ENCODE results near the gene UTP25. TPM values are rescaled to one million over a fixed set of nuclear protein-coding genes. Genes with fewer than 3 reads are reported as not detected.

The UTP25 gene
- total and polyA plus RNA-seq, 2 of the 4 experiments (the other 2 are of a cell fraction), result 7.1 to 17.4 TPM

DNA sequence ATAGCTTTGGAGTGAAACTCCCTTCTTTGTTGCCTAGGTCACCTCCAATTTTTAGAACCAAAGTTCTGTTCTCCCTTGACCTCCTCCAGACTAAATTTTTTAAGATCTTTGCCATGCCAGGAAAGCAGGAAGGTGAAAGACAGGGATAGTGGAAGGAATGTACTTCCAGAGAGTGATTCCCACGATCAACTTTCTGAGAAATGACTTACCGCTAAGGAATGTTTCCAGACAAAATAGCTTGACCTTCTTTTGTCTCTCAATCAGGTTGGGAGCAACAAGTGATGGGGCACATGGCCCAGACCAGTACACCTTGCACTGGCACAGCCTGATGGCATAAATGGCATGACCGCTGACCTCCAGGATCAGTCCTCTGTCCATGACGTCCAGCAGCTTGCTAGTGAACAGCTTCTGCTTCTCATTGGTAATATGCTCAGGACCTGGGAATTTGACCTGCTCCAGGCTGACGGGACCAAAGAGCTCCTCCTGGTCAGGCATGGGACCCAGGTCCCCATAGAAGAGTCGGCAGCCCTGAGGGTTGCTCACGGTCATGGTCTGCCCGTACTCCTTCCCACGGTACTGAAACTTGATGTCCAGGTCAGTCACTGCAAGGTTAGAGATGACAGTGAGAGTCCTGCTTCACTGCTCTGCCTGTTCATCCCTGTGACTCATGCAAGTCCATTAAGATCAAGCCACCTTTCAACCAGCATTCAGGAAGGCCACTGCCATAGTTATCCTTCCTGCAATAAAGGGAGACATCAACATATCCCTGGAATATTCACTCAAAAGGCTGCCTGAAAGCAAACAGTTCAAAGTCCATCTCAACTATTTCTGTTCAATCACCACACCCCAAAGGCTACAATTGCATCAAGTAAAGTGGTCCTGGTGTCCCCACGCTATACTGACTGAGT lies 37.2 kb upstream of the UTP25 start:
- H3K4ac ChIP-seq (ENCODE audit: low read depth, low read length), result no peak overlapping the region
- 81% methylated on average over 4 of the region's 10 CpGs; no CpG with 5 or more reads in 1 of the 2 experiments for WGBS, 2 experiments (ENCODE audit: extremely low coverage in 2 of 2, insufficient read length in 1 of 2)
- BruUV-seq (replicated peaks), result no TSS peak
- H4K91ac ChIP-seq (ENCODE audit: insufficient read depth, low read depth, low read length), result no peak overlapping the region
- H3K18ac ChIP-seq (ENCODE audit: low read depth, low read length), result no peak overlapping the region
- dilution Hi-C loops (cut with HindIII; ENCODE audit: low sequenced_read_pairs, unreplicated experiment) (no loop called here), in situ Hi-C loops (cut with MboI; ENCODE audit: low sequenced_read_pairs) (no loop called here), intact Hi-C loops (cut with micrococcal nuclease) (no loop called here)
- ATAC-seq (ENCODE audit: low read depth) (no peak), DNase-seq (peak; percentile 6)
- no peak overlapping the region for H3K27ac ChIP-seq (ENCODE audit: insufficient read depth, low read length)
- no peak overlapping the region for H4K5ac ChIP-seq (ENCODE audit: low read depth, low read length)
- H2BK5ac ChIP-seq (ENCODE audit: low read depth, low read length, poor library complexity, severe bottlenecking), result no peak overlapping the region
- no peak overlapping the region; the same call in 1 of the 2 replicates for H3K14ac ChIP-seq (replicated peaks; ENCODE audit: low read depth, low read length)
- H3K4me2 ChIP-seq (ENCODE audit: low read depth, low read length), result no peak overlapping the region
- 0 out of 2 replicates have a peak, but pooled peaks cover 3% of the 10 kb centered on the region for H3K9me1 ChIP-seq (ENCODE audit: insufficient read depth, low read length)
- no peak overlapping the region for H2BK15ac ChIP-seq (ENCODE audit: low read depth, low read length)
- H4K20me1 ChIP-seq (ENCODE audit: insufficient read depth, low read length), result no peaks in the 10 kb centered on the region
- H2BK120ac ChIP-seq (ENCODE audit: low read depth, low read length), result no peak overlapping the region
- H3K36me3 ChIP-seq (ENCODE audit: control insufficient read depth, insufficient read depth, low read length), result no peaks in the 10 kb centered on the region
- no peak overlapping the region for H3K4me3 ChIP-seq (ENCODE audit: insufficient read depth, low read depth, low read length)
- H3K27me3 ChIP-seq (ENCODE audit: control insufficient read depth, insufficient read depth, low read length), result peaks cover 6% of the 10 kb centered on the region; the same call in 1 of the 2 replicates
- CTCF ChIA-PET, result no interaction called here
- no peak overlapping the region for H3K23ac ChIP-seq (ENCODE audit: low read depth, low read length)
- no peaks in the 10 kb centered on the region for H3K9me3 ChIP-seq (ENCODE audit: control insufficient read depth, insufficient read depth, low read length)
- no peak overlapping the region for H2BK20ac ChIP-seq (ENCODE audit: low read depth, low read length)
- H2AK9ac ChIP-seq (replicated peaks; ENCODE audit: low read depth, low read length, poor library complexity), result no peak overlapping the region
- no peak overlapping the region for H2AK5ac ChIP-seq (ENCODE audit: low read depth, low read length)
- H2AFZ ChIP-seq (replicated peaks; ENCODE audit: low read length, poor library complexity), result peak overlapping the region; percentile 43
- H3K4me1 ChIP-seq (ENCODE audit: control insufficient read depth, insufficient read depth, low read length), result no peaks in the 10 kb centered on the region
- H3K56ac ChIP-seq (ENCODE audit: extremely low read depth, insufficient read depth, low read length), result no peak overlapping the region
- no peaks in the 10 kb centered on the region for H3K79me1 ChIP-seq (ENCODE audit: low read depth in 1 of 2, low read length in 2 of 2)
- no peak overlapping the region for H3K9ac ChIP-seq (ENCODE audit: low read depth, low read length)
- POLR2A ChIA-PET (ENCODE audit: unreplicated experiment), result no interaction called here
- no peak overlapping the region for H4K8ac ChIP-seq (ENCODE audit: low read depth in 2 of 2, low read length in 2 of 2)
- TF ChIP-seq FOS (IDR thresholded peaks at IDR 0.05; ENCODE audit: low read depth, low read length), result no peak
- TF ChIP-seq, protein P1, sequence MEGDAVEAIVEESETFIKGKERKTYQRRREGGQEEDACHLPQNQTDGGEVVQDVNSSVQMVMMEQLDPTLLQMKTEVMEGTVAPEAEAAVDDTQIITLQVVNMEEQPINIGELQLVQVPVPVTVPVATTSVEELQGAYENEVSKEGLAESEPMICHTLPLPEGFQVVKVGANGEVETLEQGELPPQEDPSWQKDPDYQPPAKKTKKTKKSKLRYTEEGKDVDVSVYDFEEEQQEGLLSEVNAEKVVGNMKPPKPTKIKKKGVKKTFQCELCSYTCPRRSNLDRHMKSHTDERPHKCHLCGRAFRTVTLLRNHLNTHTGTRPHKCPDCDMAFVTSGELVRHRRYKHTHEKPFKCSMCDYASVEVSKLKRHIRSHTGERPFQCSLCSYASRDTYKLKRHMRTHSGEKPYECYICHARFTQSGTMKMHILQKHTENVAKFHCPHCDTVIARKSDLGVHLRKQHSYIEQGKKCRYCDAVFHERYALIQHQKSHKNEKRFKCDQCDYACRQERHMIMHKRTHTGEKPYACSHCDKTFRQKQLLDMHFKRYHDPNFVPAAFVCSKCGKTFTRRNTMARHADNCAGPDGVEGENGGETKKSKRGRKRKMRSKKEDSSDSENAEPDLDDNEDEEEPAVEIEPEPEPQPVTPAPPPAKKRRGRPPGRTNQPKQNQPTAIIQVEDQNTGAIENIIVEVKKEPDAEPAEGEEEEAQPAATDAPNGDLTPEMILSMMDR (conservative IDR thresholded peaks at IDR 0.05; ENCODE audit: low read depth, low read length), result no peak
- TF ChIP-seq MAFK (IDR thresholded peaks at IDR 0.05; ENCODE audit: low read depth, low read length), result no peak
- TF ChIP-seq RFX5 (IDR thresholded peaks at IDR 0.05; ENCODE audit: low read depth, low read length), result no peak
- no peak for TF ChIP-seq RAD21 (IDR thresholded peaks at IDR 0.05; ENCODE audit: low read length)
- TF ChIP-seq SMC3 (IDR thresholded peaks at IDR 0.05; ENCODE audit: low read depth, low read length), result no peak
- no peak for TF ChIP-seq CHD1 (IDR thresholded peaks at IDR 0.05; ENCODE audit: low read depth, low read length)
- no peak for TF ChIP-seq ELK1 (IDR thresholded peaks at IDR 0.05; ENCODE audit: borderline replicate concordance, low read depth, low read length)
- TF ChIP-seq, protein P2, sequence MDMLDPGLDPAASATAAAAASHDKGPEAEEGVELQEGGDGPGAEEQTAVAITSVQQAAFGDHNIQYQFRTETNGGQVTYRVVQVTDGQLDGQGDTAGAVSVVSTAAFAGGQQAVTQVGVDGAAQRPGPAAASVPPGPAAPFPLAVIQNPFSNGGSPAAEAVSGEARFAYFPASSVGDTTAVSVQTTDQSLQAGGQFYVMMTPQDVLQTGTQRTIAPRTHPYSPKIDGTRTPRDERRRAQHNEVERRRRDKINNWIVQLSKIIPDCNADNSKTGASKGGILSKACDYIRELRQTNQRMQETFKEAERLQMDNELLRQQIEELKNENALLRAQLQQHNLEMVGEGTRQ (IDR thresholded peaks at IDR 0.05; ENCODE audit: low read depth, low read length), result no peak
- TF ChIP-seq BHLHE40 (IDR thresholded peaks at IDR 0.05; ENCODE audit: low read depth, low read length), result no peak
- TF ChIP-seq RCOR1 (IDR thresholded peaks at IDR 0.05; ENCODE audit: insufficient replicate concordance, low read length), result no peak
- no peak for TF ChIP-seq MAZ (IDR thresholded peaks at IDR 0.05; ENCODE audit: borderline replicate concordance, low read depth, low read length)
- no peak for TF ChIP-seq NFE2L2 (IDR thresholded peaks at IDR 0.05; ENCODE audit: low read depth, low read length)
- TF ChIP-seq MXI1 (IDR thresholded peaks at IDR 0.05; ENCODE audit: borderline replicate concordance, low read depth, low read length), result no peak
- TF ChIP-seq POLR2A (IDR thresholded peaks at IDR 0.05; ENCODE audit: low read depth, low read length), result no peak
